ENCODE results near the gene ALDH3B2. TPM values are rescaled to one million over a fixed set of nuclear protein-coding genes. Genes with fewer than 3 reads are reported as not detected.
"Not testable (repeated sequence)": the region's sequence is repeated elsewhere in the genome, so short reads cannot be mapped to it uniquely, and the experiment has no call there.

ALDH3B2 gene, protein sequence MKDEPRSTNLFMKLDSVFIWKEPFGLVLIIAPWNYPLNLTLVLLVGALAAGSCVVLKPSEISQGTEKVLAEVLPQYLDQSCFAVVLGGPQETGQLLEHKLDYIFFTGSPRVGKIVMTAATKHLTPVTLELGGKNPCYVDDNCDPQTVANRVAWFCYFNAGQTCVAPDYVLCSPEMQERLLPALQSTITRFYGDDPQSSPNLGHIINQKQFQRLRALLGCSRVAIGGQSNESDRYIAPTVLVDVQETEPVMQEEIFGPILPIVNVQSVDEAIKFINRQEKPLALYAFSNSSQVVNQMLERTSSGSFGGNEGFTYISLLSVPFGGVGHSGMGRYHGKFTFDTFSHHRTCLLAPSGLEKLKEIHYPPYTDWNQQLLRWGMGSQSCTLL
- not detected for total RNA-seq

DNA sequence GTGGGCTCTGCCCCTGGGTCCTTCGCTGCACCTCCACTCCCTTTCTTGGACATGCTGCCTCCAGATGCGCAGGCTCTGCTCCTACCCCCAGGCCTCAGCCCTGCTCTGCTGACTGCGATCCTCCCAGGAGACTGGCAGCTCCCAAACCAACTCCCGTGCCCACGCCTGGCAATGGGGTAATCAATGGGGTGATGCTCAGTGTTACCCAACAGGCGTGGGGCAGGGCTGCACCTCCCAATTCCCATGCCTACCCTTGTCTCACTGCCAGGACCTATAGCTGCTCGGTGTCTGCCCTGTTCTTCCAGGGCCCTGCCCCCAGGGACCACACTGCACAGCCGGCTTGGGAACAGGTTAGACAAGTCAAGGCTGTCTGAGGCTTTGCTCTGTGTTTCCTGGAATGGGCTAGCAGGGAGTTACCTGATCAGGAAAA lies at the start of gene ALDH3B2:
Gene ALDH3B2 (minus strand): TSS at position 182 of the 430 bp plus-strand sequence. CDS start 7,688 bp downstream, outside the sequence.
- Mint-ChIP-seq H3K36me3 (ENCODE audit: low read depth) (no peaks in the 10 kb centered on the region), H3K27me3 (peaks cover 23% of the 10 kb centered on the region), H3K9me3 (peaks cover 3% of the 10 kb centered on the region), H3K27ac (no peak within 1 kb of the TSS), H3K4me1 (no peaks in the 10 kb centered on the region), H3K4me3 (no peak within 1 kb of the TSS)
- no peak for DNase-seq
- ChIA-PET POLR2A (no interaction called here), CTCF (interaction anchor here (1.4 kb wide), 1 partner anchor 14 kb away, joined by 3 read pairs; no protein-coding TSS in a partner anchor)

DNA sequence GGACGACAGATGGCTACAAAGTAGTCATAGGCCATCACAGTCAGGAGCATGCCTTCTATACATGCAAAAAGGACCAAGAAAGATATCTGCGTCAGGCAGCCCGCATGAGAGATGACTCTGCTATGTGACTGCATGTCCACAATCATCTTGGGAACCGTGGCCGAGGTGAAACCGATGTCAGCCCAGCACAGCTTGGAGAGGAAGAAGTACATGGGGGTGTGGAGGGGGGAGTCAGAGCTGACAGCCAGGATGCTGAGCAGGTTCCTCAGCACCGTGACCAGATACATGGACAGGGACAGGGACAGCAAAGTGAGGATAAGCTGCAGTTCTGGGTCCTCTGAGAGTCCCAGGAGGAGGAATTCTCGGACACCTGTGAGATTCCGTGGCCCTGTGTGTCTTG lies 48.6 kb upstream of the ALDH3B2 start:
- H3K4me1 Mint-ChIP-seq; H3K36me3 Mint-ChIP-seq (ENCODE audit: low read depth); H3K4me3 Mint-ChIP-seq; POLR2A ChIA-PET; H3K9me3 Mint-ChIP-seq; H3K27ac Mint-ChIP-seq; CTCF ChIA-PET; H3K27me3 Mint-ChIP-seq; DNase-seq: not testable (repeated sequence)

DNA sequence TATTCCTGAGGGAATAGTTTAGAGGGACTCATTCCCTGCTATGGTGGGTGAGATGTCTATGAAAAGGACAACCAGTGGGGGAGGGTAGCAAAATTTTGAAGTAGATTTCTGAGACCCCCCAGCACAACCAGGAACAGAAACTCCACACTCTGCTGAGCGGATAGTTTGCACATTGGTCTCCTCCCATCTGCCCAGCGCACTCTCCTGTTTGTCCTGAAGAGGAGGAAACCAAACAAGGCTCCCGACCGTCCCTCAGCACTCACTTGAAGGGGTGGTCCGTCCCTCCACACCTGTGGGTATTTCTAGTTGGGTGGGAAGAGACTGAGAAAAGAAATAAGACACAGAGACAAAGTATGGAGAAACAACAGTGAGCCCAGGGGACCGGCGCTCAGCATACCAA lies 41.8 kb upstream of the ALDH3B2 start:
- H3K4me1 Mint-ChIP-seq; POLR2A ChIA-PET; DNase-seq; H3K9me3 Mint-ChIP-seq; H3K36me3 Mint-ChIP-seq (ENCODE audit: low read depth); H3K27ac Mint-ChIP-seq; H3K4me3 Mint-ChIP-seq; CTCF ChIA-PET: not testable (repeated sequence)
- H3K27me3 Mint-ChIP-seq: peaks cover 11% of the 10 kb centered on the region

DNA sequence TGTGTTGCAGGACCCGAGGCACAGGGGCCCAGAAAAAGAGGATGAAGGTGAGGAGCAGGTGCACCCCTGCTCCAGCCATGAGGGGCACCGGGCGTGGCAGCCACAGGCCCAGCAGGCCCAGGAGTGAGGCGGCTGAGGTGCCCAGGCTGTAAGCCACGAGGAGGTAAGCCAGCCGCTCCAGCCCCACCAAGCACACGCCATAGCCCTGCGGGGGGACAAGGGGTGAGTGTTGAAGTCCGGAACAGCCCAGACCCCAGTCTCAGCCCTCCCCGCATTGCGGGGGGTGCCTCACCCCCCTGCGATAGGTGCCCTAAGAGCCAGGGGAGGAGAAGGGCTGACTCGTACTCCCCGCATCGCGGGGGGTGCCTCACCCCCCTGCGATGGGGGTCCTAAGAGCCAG lies 41.4 kb upstream of the ALDH3B2 start:
- H3K27ac Mint-ChIP-seq; H3K36me3 Mint-ChIP-seq (ENCODE audit: low read depth); H3K4me1 Mint-ChIP-seq; H3K9me3 Mint-ChIP-seq; POLR2A ChIA-PET; H3K4me3 Mint-ChIP-seq; DNase-seq; CTCF ChIA-PET: not testable (repeated sequence)
- H3K27me3 Mint-ChIP-seq: peaks cover 11% of the 10 kb centered on the region

DNA sequence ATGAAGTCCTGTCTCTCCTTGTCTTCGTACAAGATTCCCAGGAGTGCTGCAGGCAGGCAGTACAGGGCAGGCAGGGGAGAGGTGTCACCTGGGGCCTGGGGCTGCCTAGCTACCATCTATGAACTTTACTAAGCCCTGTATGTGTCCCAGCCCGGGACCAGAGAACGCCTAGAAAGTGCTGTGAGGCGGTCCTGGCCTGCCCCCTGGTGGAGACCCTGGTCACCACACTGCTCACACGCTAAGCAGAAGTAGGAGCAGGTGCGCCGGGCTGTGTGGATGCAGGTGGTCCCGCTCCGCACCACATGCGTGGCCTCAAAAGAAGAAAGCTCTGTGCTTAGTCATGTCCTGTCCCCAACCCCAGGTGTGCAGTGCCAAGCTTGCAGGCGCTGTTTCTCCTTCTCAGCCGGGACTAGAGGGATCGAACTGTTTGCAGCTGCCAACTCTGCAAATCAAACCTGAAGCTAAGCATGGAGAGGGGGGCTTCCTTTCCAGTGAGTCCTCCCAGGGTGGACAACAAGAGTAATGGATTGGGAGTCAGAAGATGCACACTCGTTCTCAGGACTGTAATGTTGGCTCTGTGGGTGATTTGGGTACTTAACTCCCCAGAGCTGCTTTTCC lies 39.6 kb upstream of the ALDH3B2 start:
- POLR2A ChIA-PET: interaction anchor here (0.6 kb wide), 1 partner anchor 85 kb away, joined by 3 read pairs; no protein-coding TSS in a partner anchor
- H3K36me3 Mint-ChIP-seq (ENCODE audit: low read depth); H3K4me1 Mint-ChIP-seq; H3K4me3 Mint-ChIP-seq; H3K9me3 Mint-ChIP-seq; H3K27me3 Mint-ChIP-seq; H3K27ac Mint-ChIP-seq: not testable (repeated sequence)
- CTCF ChIA-PET: interaction anchor here (0.9 kb wide), 1 partner anchor 100 kb away, joined by 3 read pairs; no protein-coding TSS in a partner anchor
- peak; percentile 72 for DNase-seq

DNA sequence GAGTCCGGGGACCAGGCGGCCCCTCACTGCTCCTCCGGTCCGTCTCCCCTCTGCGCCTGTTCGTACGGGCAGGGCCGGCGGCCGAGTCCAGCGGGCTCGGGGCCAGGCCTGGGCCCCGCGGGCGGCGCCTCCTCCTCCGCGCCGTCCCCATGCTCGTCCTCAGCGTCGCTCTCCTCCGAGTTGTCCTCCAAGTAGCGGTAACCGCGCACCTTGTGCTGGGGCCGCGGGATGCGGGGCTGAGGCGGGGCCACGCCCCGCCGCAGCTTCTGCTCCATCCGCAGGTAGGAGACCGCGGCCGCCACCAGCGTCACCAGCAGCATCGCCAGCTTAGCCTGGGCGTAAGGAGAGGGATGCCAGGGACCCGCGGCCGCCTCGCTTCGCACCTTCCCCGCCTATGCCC lies 37.3 kb upstream of the ALDH3B2 start:
- CTCF ChIA-PET; H3K4me3 Mint-ChIP-seq; H3K27ac Mint-ChIP-seq; H3K9me3 Mint-ChIP-seq; H3K4me1 Mint-ChIP-seq; H3K36me3 Mint-ChIP-seq (ENCODE audit: low read depth); H3K27me3 Mint-ChIP-seq; POLR2A ChIA-PET; DNase-seq: not testable (repeated sequence)

DNA sequence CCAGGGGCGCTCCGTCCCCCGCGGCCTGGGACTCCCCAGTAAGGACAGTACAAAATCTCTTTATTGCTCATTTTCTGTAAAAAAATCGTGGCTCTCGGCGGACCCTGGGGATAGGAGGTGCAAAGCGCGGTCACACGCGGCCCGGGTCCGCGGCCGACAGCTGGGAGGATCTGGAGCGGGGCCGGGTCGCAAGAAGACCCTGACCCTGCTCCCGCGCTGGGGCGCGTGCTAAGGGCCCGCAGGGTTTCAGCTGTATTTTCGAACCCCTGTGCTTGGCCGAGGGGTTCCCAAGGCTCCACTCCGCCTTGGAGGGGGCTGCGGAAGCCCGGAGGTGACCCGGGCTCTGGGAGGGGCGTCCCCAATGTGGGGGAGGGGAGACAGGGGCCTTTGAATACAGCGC lies 36.8 kb upstream of the ALDH3B2 start:
- H3K9me3 Mint-ChIP-seq; H3K27ac Mint-ChIP-seq; CTCF ChIA-PET; POLR2A ChIA-PET; H3K27me3 Mint-ChIP-seq; H3K4me3 Mint-ChIP-seq; H3K4me1 Mint-ChIP-seq; H3K36me3 Mint-ChIP-seq (ENCODE audit: low read depth); DNase-seq: not testable (repeated sequence)

DNA sequence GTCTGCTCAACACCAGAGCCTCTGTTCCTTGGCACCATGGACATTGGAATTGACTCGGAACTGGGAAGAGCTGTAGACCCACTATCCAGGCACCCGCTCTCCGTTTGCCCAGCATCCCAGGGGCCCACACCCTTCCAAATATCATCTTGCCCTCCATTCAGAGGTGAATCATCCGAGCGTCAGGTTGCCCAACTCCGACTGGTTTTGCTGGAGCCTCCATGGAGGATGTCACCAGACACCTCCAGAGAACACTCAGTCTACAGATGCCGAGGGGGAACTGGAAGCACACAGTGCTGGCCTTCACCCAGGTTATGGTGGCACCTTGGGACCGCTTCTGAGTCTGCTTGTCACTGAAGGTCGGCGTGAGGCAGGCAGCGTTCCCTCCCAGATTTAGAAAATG lies 35.4 kb upstream of the ALDH3B2 start:
- H3K27me3 Mint-ChIP-seq; CTCF ChIA-PET; H3K9me3 Mint-ChIP-seq; H3K36me3 Mint-ChIP-seq (ENCODE audit: low read depth); H3K4me3 Mint-ChIP-seq; POLR2A ChIA-PET; H3K4me1 Mint-ChIP-seq; H3K27ac Mint-ChIP-seq; DNase-seq: not testable (repeated sequence)

DNA sequence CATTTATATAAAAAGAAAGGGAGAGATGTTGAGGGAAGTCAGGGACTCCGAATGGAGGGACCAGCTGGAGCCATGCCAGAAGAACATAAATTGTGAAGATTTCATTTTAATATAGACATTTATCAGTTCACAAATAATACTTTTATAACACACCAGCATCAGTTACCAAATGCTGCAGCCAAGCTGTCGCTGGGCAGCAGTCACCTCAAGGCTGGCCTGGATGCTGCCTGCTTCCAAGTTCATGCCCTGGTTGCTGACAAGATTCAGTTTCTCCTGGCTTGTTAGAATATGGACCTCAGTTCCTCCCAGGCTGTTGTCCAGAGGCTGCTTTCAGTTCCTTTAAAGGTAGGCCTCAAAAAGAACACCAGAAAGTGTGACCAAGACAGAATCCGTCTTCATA lies 30.8 kb upstream of the ALDH3B2 start:
- no peak overlapping the region for H3K4me3 Mint-ChIP-seq
- H3K4me1 Mint-ChIP-seq: no peaks in the 10 kb centered on the region
- CTCF ChIA-PET: interaction anchor here (1.3 kb wide), 1 partner anchor 76 kb away, joined by 3 read pairs; the partner anchor contains the start of gene NUDT8
- POLR2A ChIA-PET: no interaction called here
- no peak overlapping the region for H3K27ac Mint-ChIP-seq
- peaks cover 9% of the 10 kb centered on the region for H3K27me3 Mint-ChIP-seq
- H3K9me3 Mint-ChIP-seq: no peaks in the 10 kb centered on the region
- DNase-seq: no peak
- no peaks in the 10 kb centered on the region for H3K36me3 Mint-ChIP-seq (ENCODE audit: low read depth)

DNA sequence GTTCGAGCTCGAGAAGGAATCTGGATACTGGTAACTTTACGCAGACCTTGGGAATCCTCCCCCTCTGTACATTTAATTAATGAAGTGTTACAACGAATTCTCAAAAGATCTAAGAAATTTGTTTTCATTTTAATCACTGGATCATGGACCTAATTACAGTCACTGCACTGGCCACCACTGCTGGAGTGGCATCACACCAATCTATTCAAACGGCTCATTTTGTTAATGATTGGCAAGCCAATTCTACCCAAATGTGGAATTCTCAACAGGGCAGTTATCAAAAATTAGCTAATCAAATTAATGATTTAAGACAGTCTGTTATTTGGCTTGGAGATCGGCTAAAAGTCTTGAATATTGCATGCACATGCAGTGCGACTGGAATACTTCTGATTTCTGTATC lies 30.1 kb upstream of the ALDH3B2 start:
- no peaks in the 10 kb centered on the region for H3K36me3 Mint-ChIP-seq (ENCODE audit: low read depth)
- ChIA-PET POLR2A (no interaction called here), CTCF (interaction anchor here (1.3 kb wide), 1 partner anchor 75 kb away, joined by 3 read pairs; the partner anchor contains the start of gene NUDT8)
- H3K27me3 Mint-ChIP-seq: peaks cover 9% of the 10 kb centered on the region
- no peaks in the 10 kb centered on the region for H3K9me3 Mint-ChIP-seq
- H3K27ac Mint-ChIP-seq: no peak overlapping the region
- DNase-seq: no peak
- no peak overlapping the region for H3K4me3 Mint-ChIP-seq
- H3K4me1 Mint-ChIP-seq: no peaks in the 10 kb centered on the region

DNA sequence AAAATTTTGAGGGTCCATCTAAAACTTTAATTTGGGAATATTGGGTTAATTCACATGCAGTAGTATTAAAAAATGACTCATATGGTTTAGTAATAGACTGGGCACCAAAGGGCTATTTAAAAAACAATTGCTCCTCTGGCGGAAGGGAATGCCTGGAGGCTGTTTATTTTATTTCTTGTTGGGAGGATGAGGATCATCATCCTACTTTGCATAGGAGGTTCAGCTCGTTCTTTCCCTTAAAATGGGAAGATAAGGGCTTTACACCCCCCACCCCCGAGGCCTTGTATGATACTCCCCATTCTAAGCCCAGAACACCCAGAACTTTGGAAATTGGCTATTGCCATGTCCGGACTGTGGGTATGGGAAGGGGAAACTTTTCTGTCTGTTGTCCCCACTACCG lies 29.3 kb upstream of the ALDH3B2 start:
- H3K36me3 Mint-ChIP-seq (ENCODE audit: low read depth); H3K4me1 Mint-ChIP-seq; POLR2A ChIA-PET; CTCF ChIA-PET; H3K27ac Mint-ChIP-seq; H3K9me3 Mint-ChIP-seq; H3K4me3 Mint-ChIP-seq; DNase-seq: not testable (repeated sequence)
- H3K27me3 Mint-ChIP-seq: peaks cover 11% of the 10 kb centered on the region

DNA sequence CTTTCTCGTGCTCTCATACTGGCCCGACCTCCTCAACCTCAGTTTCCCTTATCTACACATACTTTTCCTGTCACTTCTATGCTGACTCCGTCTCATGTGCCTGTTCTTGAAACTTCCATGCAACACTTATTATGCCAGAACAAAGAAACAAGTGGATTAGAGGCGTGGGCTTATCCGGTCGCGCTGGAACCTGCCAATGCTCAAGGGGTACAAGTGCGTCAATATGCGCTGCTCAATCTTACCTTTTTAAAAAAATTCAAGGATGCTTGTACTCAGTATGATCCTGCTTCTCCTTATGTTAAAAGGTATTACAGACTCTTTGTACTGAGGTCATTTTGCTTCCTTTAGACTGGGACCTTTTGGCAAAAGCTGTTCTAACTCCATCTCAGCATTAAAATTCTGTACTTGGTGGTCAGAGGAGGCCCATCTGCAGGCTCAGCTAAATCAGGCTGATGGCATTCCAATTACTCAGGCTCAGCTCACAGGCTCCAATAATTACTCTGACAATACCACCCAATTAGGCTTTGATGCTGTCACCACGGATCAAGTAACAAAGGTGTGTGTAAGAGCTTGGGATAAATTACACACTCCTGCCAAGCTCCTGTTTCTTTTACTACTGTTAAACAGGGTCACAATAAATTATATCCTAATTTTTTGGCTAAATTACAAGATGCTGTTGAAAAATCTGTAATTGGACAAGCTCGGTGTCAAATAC lies 26.3 kb upstream of the ALDH3B2 start:
- no peaks in the 10 kb centered on the region for H3K36me3 Mint-ChIP-seq (ENCODE audit: low read depth)
- ChIA-PET CTCF (interaction anchor here (1.1 kb wide), 1 partner anchor 71 kb away, joined by 6 read pairs; the partner anchor contains the start of gene NUDT8), POLR2A (no interaction called here)
- H3K27ac Mint-ChIP-seq: no peak overlapping the region
- H3K9me3 Mint-ChIP-seq: no peaks in the 10 kb centered on the region
- H3K4me3 Mint-ChIP-seq: no peak overlapping the region
- H3K27me3 Mint-ChIP-seq: peaks cover 15% of the 10 kb centered on the region
- no peaks in the 10 kb centered on the region for H3K4me1 Mint-ChIP-seq
- DNase-seq: no peak

DNA sequence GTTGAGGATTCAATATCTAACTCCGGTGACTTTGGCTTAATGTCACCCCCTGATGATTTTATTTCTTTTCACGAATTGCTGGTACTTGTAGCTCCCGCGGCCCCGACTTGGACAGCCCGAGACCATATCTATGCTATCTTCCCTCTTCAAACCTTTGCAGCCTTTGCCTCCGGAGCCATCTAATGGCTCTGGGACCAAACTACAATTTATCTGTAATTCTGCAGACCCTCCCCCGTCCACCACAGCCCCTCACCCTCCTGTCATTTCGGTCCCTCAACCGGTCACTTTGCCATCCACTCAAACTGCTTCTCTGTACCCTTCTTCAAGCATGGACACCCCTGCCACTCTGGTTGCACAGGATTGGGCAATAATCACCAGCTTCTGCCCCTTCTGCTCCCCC lies 25.7 kb upstream of the ALDH3B2 start:
- ChIA-PET CTCF (no interaction called here), POLR2A (no interaction called here)
- Mint-ChIP-seq H3K4me3 (no peak overlapping the region), H3K27ac (no peak overlapping the region), H3K27me3 (peaks cover 17% of the 10 kb centered on the region), H3K4me1 (no peaks in the 10 kb centered on the region), H3K36me3 (ENCODE audit: low read depth) (no peaks in the 10 kb centered on the region), H3K9me3 (no peaks in the 10 kb centered on the region)
- no peak for DNase-seq
